Coronary artery (tissue), 2 donors: ENCODE results near the gene IRS1.

Experiments
- DNase-seq: peaks from one replicate; pipeline ENCODE4 v3.0.0-alpha.2; 2017; ENCODE audit warnings: low spot score
- H3K27ac ChIP-seq, 2 donors: fragments of 200-600 bp; sonication (generic); one replicate each; pipeline ENCODE4 v1.5.1; 2016 to 2019
- H3K4me3 ChIP-seq: fragments of 200-600 bp; sonication (generic); 2 replicates; pipeline ENCODE4 v1.5.1; 2016; ENCODE audit warnings: mild to moderate bottlenecking, moderate library complexity
- TF ChIP-seq, protein P1 (sequence below): fragments of 200-600 bp; sonication (generic); IDR thresholded peaks from one replicate; pipeline ENCODE4 v1.5.1; 2019; ENCODE audit warnings: antibody characterized with exemption

The IRS1 gene

GRCh38 chr2:226694149-226694548 lies 105.5 kb downstream of the IRS1 start:
- TF ChIP-seq, protein P1, sequence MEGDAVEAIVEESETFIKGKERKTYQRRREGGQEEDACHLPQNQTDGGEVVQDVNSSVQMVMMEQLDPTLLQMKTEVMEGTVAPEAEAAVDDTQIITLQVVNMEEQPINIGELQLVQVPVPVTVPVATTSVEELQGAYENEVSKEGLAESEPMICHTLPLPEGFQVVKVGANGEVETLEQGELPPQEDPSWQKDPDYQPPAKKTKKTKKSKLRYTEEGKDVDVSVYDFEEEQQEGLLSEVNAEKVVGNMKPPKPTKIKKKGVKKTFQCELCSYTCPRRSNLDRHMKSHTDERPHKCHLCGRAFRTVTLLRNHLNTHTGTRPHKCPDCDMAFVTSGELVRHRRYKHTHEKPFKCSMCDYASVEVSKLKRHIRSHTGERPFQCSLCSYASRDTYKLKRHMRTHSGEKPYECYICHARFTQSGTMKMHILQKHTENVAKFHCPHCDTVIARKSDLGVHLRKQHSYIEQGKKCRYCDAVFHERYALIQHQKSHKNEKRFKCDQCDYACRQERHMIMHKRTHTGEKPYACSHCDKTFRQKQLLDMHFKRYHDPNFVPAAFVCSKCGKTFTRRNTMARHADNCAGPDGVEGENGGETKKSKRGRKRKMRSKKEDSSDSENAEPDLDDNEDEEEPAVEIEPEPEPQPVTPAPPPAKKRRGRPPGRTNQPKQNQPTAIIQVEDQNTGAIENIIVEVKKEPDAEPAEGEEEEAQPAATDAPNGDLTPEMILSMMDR: no peak
- no peak for DNase-seq
- Histone ChIP-seq H3K4me3 (no peak overlapping the region), H3K27ac (no peak overlapping the region)

GRCh38 chr2:226693521-226693920 lies 106.1 kb downstream of the IRS1 start:
- Histone ChIP-seq H3K27ac (no peak overlapping the region), H3K4me3 (no peak overlapping the region)
- TF ChIP-seq, protein P1: no peak
- DNase-seq: no peak

DNA sequence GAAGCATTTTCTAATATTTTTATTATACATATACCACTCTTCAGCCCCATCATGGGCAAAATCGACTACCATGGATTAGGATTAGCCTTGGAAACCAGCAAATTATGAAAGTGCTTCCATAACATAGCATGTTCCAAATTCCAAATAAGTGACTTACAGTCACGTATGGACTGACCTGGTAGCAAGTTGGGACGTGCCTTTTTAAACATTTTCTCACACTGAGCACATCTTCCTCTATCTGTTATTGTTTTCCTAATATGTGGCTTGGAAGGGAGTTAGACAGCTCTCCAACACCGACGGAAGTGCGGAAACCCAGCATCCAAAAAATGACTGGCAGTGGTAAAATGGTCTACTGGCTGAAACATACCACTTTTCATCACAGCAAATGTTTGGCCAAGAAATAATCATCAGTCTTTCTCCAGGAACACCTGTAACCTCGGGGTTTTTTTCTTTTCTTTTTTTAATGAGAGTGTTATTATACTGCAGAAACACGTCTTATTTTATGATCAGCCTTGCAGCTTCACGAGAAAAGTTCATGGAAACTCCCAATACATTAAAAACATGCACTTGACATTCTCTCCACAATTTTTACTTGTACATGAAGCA lies 107.0 kb downstream of the IRS1 start:
- Histone ChIP-seq H3K4me3 (no peak overlapping the region), H3K27ac (no peak overlapping the region)
- DNase-seq: no peak
- TF ChIP-seq, protein P1: no peak

- TF ChIP-seq, protein P1: no peak
- Histone ChIP-seq H3K4me3 (no peak overlapping the region), H3K27ac (peak overlapping the region in 1 of 2 donors; percentile 46)
- no peak for DNase-seq
Measured at GRCh38 chr2:226691255-226691654, 108.4 kb downstream of the IRS1 start.

DNA sequence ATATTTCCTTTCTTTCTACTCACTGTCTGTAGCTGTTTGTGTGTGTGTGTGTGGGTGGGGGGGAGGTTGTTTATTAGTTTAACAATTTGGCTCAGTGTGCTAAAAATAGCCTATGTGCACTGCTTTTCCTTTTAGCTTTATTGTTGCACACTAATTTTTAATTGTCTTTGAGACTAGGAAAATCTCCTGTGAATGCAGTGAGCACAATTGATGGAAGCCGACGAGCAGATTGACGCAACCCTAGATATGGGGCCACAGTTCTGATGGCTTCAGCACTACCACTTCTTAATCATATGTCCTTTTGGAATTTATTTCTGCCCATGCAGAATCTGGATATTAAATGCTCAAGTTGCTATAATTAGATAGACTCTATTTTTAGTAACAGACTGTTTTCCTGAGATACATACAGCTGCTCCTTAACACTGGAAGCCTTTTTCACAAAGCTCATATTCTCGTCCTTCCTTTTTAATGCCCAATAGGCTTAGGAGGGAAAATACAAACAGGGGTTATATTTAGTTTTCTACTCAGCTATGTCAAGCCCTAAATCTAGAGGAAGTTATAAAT lies 109.1 kb downstream of the IRS1 start:
- DNase-seq: no peak
- TF ChIP-seq, protein P1: no peak
- H3K4me3 ChIP-seq: no peak overlapping the region
- peak overlapping the region in 1 of 2 donors; percentile 46 for H3K27ac ChIP-seq

DNA sequence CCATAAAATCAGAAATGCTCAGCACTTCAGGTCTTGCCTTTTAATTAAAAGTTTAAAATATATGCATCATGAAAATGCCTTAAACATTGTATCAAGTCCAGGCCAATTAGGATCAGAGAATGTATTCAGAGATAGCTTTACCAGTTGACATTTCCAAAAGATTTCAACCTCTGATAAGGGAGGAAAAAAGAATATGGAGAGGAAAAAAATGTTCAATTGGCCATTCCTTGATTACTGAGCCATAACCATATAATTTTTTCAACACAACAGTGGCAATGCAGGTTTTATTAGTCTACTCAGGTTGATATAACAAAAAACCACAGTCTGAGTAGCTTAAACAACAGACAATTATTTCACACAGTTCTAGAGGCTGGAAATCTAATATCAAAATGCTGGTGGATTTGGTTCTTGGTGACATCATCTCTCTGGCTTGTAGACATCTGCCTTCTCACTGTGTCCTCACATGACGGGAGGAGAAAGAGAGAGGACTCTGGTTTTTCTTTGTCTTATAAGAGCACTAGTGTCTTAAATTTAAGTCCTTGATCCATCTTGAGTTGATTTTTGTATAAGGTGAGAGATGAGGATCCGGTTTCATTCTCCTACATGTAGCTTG lies 111.9 kb downstream of the IRS1 start:
- no peak overlapping the region for H3K4me3 ChIP-seq
- TF ChIP-seq, protein P1: no peak
- no peak for DNase-seq
- no peak overlapping the region for H3K27ac ChIP-seq

GRCh38 chr2:226684563-226684959 lies 115.1 kb downstream of the IRS1 start:
- Histone ChIP-seq H3K4me3 (no peak overlapping the region), H3K27ac (no peak overlapping the region)
- DNase-seq: no peak
- TF ChIP-seq, protein P1: no peak
